Astrocyte (in vitro differentiated cells and primary cell): ENCODE data around the gene METAP1D. TPM values are rescaled to one million over a fixed set of nuclear protein-coding genes. Genes with fewer than 3 reads are reported as not detected.

Experiments used
- DNase-seq: peaks from one replicate; pipeline ENCODE4 v3.0.0-alpha.2; 2010; ENCODE audit warnings: low read depth
- FAIRE-seq: peaks from 2 replicates; lab custom pipeline; 2011; peaks lifted over from hg19 to GRCh38; lab: Jason Lieb, UNC
- H2AFZ ChIP-seq: 2 replicates; pipeline ENCODE4 v1.6.0; 2012; ENCODE audit warnings: low read depth, low read length, inconsistent platforms
- H3K27ac ChIP-seq: 2 replicates; pipeline ENCODE4 v1.5.1; 2011; ENCODE audit warnings: low read depth, low read length, inconsistent platforms
- H3K27me3 ChIP-seq: 2 replicates; pipeline ENCODE4 v1.6.0; 2011; ENCODE audit warnings: low read length, inconsistent platforms; ENCODE audit not compliant: insufficient read depth
- H3K36me3 ChIP-seq: 2 replicates; pipeline ENCODE4 v1.5.1; 2011; ENCODE audit warnings: low read length, inconsistent platforms; ENCODE audit not compliant: insufficient read depth
- H3K4me1 ChIP-seq: 2 replicates; pipeline ENCODE4 v1.5.1; 2011; ENCODE audit warnings: low read length, inconsistent platforms; ENCODE audit not compliant: insufficient read depth
- H3K4me2 ChIP-seq: 2 replicates; pipeline ENCODE4 v1.6.0; 2012; ENCODE audit warnings: low read length, inconsistent platforms
- H3K4me3 ChIP-seq: 2 replicates; pipeline ENCODE4 v1.5.1; 2011; ENCODE audit warnings: low read depth, mild to moderate bottlenecking, low read length, inconsistent platforms; ENCODE audit not compliant: insufficient read depth
- H3K79me2 ChIP-seq: 2 replicates; pipeline ENCODE4 v1.6.0; 2012; ENCODE audit warnings: mild to moderate bottlenecking, low read length, inconsistent platforms; ENCODE audit not compliant: insufficient read depth
- H3K9ac ChIP-seq: 2 replicates; pipeline ENCODE4 v1.6.0; 2012; ENCODE audit warnings: mild to moderate bottlenecking, low read length, inconsistent platforms
- H3K9me3 ChIP-seq: 2 replicates; pipeline ENCODE4 v1.5.1; 2012; ENCODE audit warnings: low read depth, mild to moderate bottlenecking, low read length, inconsistent platforms; ENCODE audit not compliant: insufficient read depth
- H4K20me1 ChIP-seq: 2 replicates; pipeline ENCODE4 v1.6.0; 2012; ENCODE audit warnings: low read length, inconsistent platforms; ENCODE audit not compliant: insufficient read depth
- H3K27ac Mint-ChIP-seq: one replicate; pipeline ENCODE4 v1.8.0; 2021; ENCODE audit warnings: mild to moderate bottlenecking, mixed read lengths; ENCODE audit not compliant: unreplicated experiment
- H3K27me3 Mint-ChIP-seq: one replicate; pipeline ENCODE4 v1.8.0; 2021; ENCODE audit warnings: low read depth, mixed read lengths; ENCODE audit not compliant: unreplicated experiment
- H3K36me3 Mint-ChIP-seq: one replicate; pipeline ENCODE4 v1.8.0; 2021; ENCODE audit warnings: low read depth, mixed read lengths; ENCODE audit not compliant: unreplicated experiment
- H3K4me1 Mint-ChIP-seq: one replicate; pipeline ENCODE4 v1.8.0; 2021; ENCODE audit warnings: low read depth, mixed read lengths; ENCODE audit not compliant: unreplicated experiment
- H3K4me3 Mint-ChIP-seq: one replicate; pipeline ENCODE4 v1.8.0; 2021; ENCODE audit warnings: mild to moderate bottlenecking, moderate library complexity, mixed read lengths; ENCODE audit not compliant: unreplicated experiment
- H3K9me3 Mint-ChIP-seq: one replicate; pipeline ENCODE4 v1.8.0; 2021; ENCODE audit warnings: mild to moderate bottlenecking, mixed read lengths; ENCODE audit not compliant: unreplicated experiment
- CTCF ChIP-seq: IDR thresholded peaks from 2 replicates; pipeline ENCODE4 v1.5.1; 2011; ENCODE audit warnings: low read depth, mild to moderate bottlenecking, inconsistent platforms, low read length, moderate library complexity; ENCODE audit not compliant: insufficient read depth
- EZH2 ChIP-seq: IDR thresholded peaks from 2 replicates; pipeline ENCODE4 v1.6.1; 2012; ENCODE audit warnings: mild to moderate bottlenecking, low read length, inconsistent platforms; ENCODE audit not compliant: insufficient read depth
- total RNA-seq: library from RNA; stranded (reverse); gene quantifications from 2 replicates; pipeline ENCODE4 v1.2.1, GENCODE V29; 2021

Gene METAP1D
- total RNA-seq, 1 donor from 2014 or later = 6.5 TPM

GRCh38 chr2:171959998-171960397 lies 39.8 kb upstream of the METAP1D start:
- no peaks in the 10 kb centered on the region for H3K27me3 ChIP-seq
- peaks cover under 1% of the 10 kb centered on the region for H3K4me1 ChIP-seq
- H3K27me3 Mint-ChIP-seq = no peaks in the 10 kb centered on the region
- H3K36me3 ChIP-seq = no peaks in the 10 kb centered on the region
- no peak overlapping the region for H2AFZ ChIP-seq
- H3K36me3 Mint-ChIP-seq = peaks cover 1% of the 10 kb centered on the region
- no peak overlapping the region for H3K4me3 ChIP-seq
- H3K9ac ChIP-seq = no peak overlapping the region
- FAIRE-seq = no peak
- H3K9me3 Mint-ChIP-seq = no peaks in the 10 kb centered on the region
- H3K79me2 ChIP-seq = peaks cover 7% of the 10 kb centered on the region
- H4K20me1 ChIP-seq = peaks cover 2% of the 10 kb centered on the region
- H3K4me2 ChIP-seq = no peak overlapping the region
- no peaks in the 10 kb centered on the region for H3K9me3 ChIP-seq
- peaks cover 19% of the 10 kb centered on the region for H3K4me1 Mint-ChIP-seq
- no peak overlapping the region for H3K27ac Mint-ChIP-seq
- DNase-seq = no peak
- TF ChIP-seq CTCF (no peak), EZH2 (no peak)
- H3K27ac ChIP-seq = no peak overlapping the region
- no peak overlapping the region for H3K4me3 Mint-ChIP-seq

GRCh38 chr2:171960570-171960969 lies 39.2 kb upstream of the METAP1D start:
- Histone ChIP-seq H3K9ac (no peak overlapping the region), H3K4me1 (no peaks in the 10 kb centered on the region), H3K36me3 (no peaks in the 10 kb centered on the region), H3K27ac (no peak overlapping the region), H3K9me3 (no peaks in the 10 kb centered on the region), H3K4me3 (no peak overlapping the region), H2AFZ (no peak overlapping the region), H3K79me2 (peaks cover 7% of the 10 kb centered on the region), H3K4me2 (no peak overlapping the region), H4K20me1 (peaks cover 2% of the 10 kb centered on the region), H3K27me3 (no peaks in the 10 kb centered on the region)
- H3K36me3 Mint-ChIP-seq = peaks cover 1% of the 10 kb centered on the region
- FAIRE-seq (no peak), DNase-seq (no peak)
- H3K27ac Mint-ChIP-seq = no peak overlapping the region
- no peaks in the 10 kb centered on the region for H3K27me3 Mint-ChIP-seq
- no peaks in the 10 kb centered on the region for H3K9me3 Mint-ChIP-seq
- TF ChIP-seq CTCF (no peak), EZH2 (no peak)
- H3K4me3 Mint-ChIP-seq = no peak overlapping the region
- peaks cover 17% of the 10 kb centered on the region for H3K4me1 Mint-ChIP-seq

- Mint-ChIP-seq H3K36me3 (peaks cover 8% of the 10 kb centered on the region), H3K27me3 (no peaks in the 10 kb centered on the region), H3K9me3 (no peaks in the 10 kb centered on the region), H3K4me1 (peaks cover 12% of the 10 kb centered on the region), H3K27ac (no peak overlapping the region), H3K4me3 (no peak overlapping the region)
- H3K4me2 ChIP-seq = no peak overlapping the region
- H2AFZ ChIP-seq = no peak overlapping the region
- no peaks in the 10 kb centered on the region for H3K4me1 ChIP-seq
- H3K79me2 ChIP-seq = peaks cover 7% of the 10 kb centered on the region
- no peak for DNase-seq
- no peak overlapping the region for H3K27ac ChIP-seq
- no peaks in the 10 kb centered on the region for H4K20me1 ChIP-seq
- H3K9ac ChIP-seq = no peak overlapping the region
- no peak for TF ChIP-seq EZH2
- TF ChIP-seq CTCF = no peak
- no peaks in the 10 kb centered on the region for H3K9me3 ChIP-seq
- H3K4me3 ChIP-seq = no peak overlapping the region
- peaks cover 14% of the 10 kb centered on the region for H3K36me3 ChIP-seq
- H3K27me3 ChIP-seq = no peaks in the 10 kb centered on the region
- no peak for FAIRE-seq
Observed at GRCh38 chr2:171963198-171963597, 36.6 kb upstream of the METAP1D start.
